ENCODE data around the gene MAPT. TPM values are rescaled to one million over a fixed set of nuclear protein-coding genes. Genes with fewer than 3 reads are reported as not detected.

MAPT gene
- total and polyA plus RNA-seq, 4 donors, result 0.27 to 3.8 (median 1.8) TPM

- no peaks in the 10 kb centered on the region for H3K9me3 ChIP-seq (ENCODE audit: control insufficient read depth in 4 of 4, insufficient read depth in 3 of 4, low read length in 3 of 4)
- ATAC-seq (ENCODE audit: insufficient read depth, low FRiP score) (no peak), DNase-seq (no peak)
- H3K4me3 ChIP-seq, result no peak overlapping the region
- H3K27me3 ChIP-seq (ENCODE audit: control insufficient read depth in 3 of 3, insufficient read depth in 3 of 3, low read length in 2 of 3), result no peaks in the 10 kb centered on the region
- H3K4me1 ChIP-seq (ENCODE audit: control insufficient read depth in 5 of 5, insufficient read depth in 5 of 5, low read length in 5 of 5), result peaks cover 0 to 8% (median 6%) of the 10 kb centered on the region in 5 donors
- H3K9ac ChIP-seq (ENCODE audit: insufficient read depth in 1 of 2, low read length in 2 of 2), result no peak overlapping the region
- TF ChIP-seq CTCF (IDR thresholded peaks at IDR 0.05; ENCODE audit: control extremely low read depth, extremely low read depth), result no peak
- WGBS, 2 donors, result 80 to 85% methylated on average over 31 of the region's 31 CpGs
- H3K36me3 ChIP-seq (ENCODE audit: control insufficient read depth in 4 of 4, insufficient read depth in 4 of 4, low read length in 4 of 4), result no peaks in the 10 kb centered on the region
- H3K27ac ChIP-seq (ENCODE audit: low read depth in 1 of 2, low read length in 1 of 2), result no peak overlapping the region
Observed at GRCh38 chr17:45996282-45996937, 102.1 kb downstream of the MAPT start.

DNA sequence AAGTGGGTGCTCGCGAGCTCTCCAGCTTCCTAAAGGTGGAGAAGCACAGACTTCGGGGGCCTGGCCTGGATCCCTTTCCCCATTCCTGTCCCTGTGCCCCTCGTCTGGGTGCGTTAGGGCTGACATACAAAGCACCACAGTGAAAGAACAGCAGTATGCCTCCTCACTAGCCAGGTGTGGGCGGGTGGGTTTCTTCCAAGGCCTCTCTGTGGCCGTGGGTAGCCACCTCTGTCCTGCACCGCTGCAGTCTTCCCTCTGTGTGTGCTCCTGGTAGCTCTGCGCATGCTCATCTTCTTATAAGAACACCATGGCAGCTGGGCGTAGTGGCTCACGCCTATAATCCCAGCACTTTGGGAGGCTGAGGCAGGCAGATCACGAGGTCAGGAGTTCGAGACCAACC lies 102.8 kb downstream of the MAPT start:
- no peak overlapping the region for H3K27ac ChIP-seq (ENCODE audit: low read depth in 1 of 2, low read length in 1 of 2)
- DNase-seq (no peak), ATAC-seq (ENCODE audit: insufficient read depth, low FRiP score) (no peak)
- no peaks in the 10 kb centered on the region for H3K9me3 ChIP-seq (ENCODE audit: control insufficient read depth in 4 of 4, insufficient read depth in 3 of 4, low read length in 3 of 4)
- no peak for TF ChIP-seq CTCF (IDR thresholded peaks at IDR 0.05; ENCODE audit: control extremely low read depth, extremely low read depth)
- H3K4me3 ChIP-seq, result no peak overlapping the region
- no peaks in the 10 kb centered on the region for H3K27me3 ChIP-seq (ENCODE audit: control insufficient read depth in 3 of 3, insufficient read depth in 3 of 3, low read length in 2 of 3)
- H3K36me3 ChIP-seq (ENCODE audit: control insufficient read depth in 4 of 4, insufficient read depth in 4 of 4, low read length in 4 of 4), result no peaks in the 10 kb centered on the region
- WGBS, 2 donors, result 88 to 92% methylated on average over 13 of the region's 13 CpGs
- no peak overlapping the region for H3K9ac ChIP-seq (ENCODE audit: insufficient read depth in 1 of 2, low read length in 2 of 2)
- peaks cover 0 to 8% (median 6%) of the 10 kb centered on the region in 5 donors for H3K4me1 ChIP-seq (ENCODE audit: control insufficient read depth in 5 of 5, insufficient read depth in 5 of 5, low read length in 5 of 5)

DNA sequence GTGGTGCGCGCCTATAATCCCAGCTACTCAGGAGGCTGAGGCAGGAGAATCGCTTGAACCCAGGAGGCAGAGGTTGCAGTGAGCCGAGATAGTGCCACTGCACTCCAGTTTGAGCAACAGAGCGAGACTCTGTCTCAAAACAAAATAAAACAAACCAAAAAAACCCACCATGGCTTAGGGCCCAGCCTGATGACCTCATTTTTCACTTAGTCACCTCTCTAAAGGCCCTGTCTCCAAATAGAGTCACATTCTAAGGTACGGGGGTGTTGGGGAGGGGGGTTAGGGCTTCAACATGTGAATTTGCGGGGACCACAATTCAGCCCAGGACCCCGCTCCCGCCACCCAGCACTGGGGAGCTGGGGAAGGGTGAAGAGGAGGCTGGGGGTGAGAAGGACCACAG lies 103.3 kb downstream of the MAPT start:
- ATAC-seq (ENCODE audit: insufficient read depth, low FRiP score) (no peak), DNase-seq (no peak)
- Histone ChIP-seq H3K9ac (ENCODE audit: insufficient read depth in 1 of 2, low read length in 2 of 2) (no peak overlapping the region), H3K4me3 (no peak overlapping the region), H3K9me3 (ENCODE audit: control insufficient read depth in 4 of 4, insufficient read depth in 3 of 4, low read length in 3 of 4) (no peaks in the 10 kb centered on the region), H3K27ac (ENCODE audit: low read depth in 1 of 2, low read length in 1 of 2) (no peak overlapping the region), H3K4me1 (ENCODE audit: control insufficient read depth in 5 of 5, insufficient read depth in 5 of 5, low read length in 5 of 5) (peaks cover 0 to 8% (median 6%) of the 10 kb centered on the region in 5 donors), H3K27me3 (ENCODE audit: control insufficient read depth in 3 of 3, insufficient read depth in 3 of 3, low read length in 2 of 3) (no peaks in the 10 kb centered on the region), H3K36me3 (ENCODE audit: control insufficient read depth in 4 of 4, insufficient read depth in 4 of 4, low read length in 4 of 4) (no peaks in the 10 kb centered on the region)
- no peak for TF ChIP-seq CTCF (IDR thresholded peaks at IDR 0.05; ENCODE audit: control extremely low read depth, extremely low read depth)
- 93 to 99% methylated on average over 9 of the region's 9 CpGs for WGBS, 2 donors

Data from lung (tissue), 12 donors.